Adipocyte (in vitro differentiated cells): ENCODE measurements around the gene GRK2.
A peak's percentile ranks its signal among the peaks of the same experiment; 100 is the strongest.

Source experiments
- DNase-seq: peaks from one replicate; pipeline ENCODE4 v3.0.0-alpha.2; 2015; ENCODE audit warnings: low read depth
- H3K27me3 ChIP-seq: replicated peaks from 2 replicates; pipeline ENCODE4 v1.7.0; 2013; ENCODE audit warnings: mild to moderate bottlenecking, low read length, moderate library complexity; ENCODE audit not compliant: control insufficient read depth, insufficient read depth
- H3K36me3 ChIP-seq: 2 replicates; pipeline ENCODE4 v1.7.0; 2013; ENCODE audit warnings: low read length, mild to moderate bottlenecking, moderate library complexity; ENCODE audit not compliant: control insufficient read depth, insufficient read depth, severe bottlenecking
- H3K4me1 ChIP-seq: 2 replicates; pipeline ENCODE4 v1.7.0; 2013; ENCODE audit warnings: mild to moderate bottlenecking, low read length, moderate library complexity; ENCODE audit not compliant: control insufficient read depth, insufficient read depth
- H3K4me3 ChIP-seq: 2 replicates; pipeline ENCODE4 v1.7.0; 2013; ENCODE audit warnings: mild to moderate bottlenecking, low read length, moderate library complexity
- H3K9ac ChIP-seq: 2 replicates; pipeline ENCODE4 v1.7.0; 2013; ENCODE audit warnings: mild to moderate bottlenecking, low read length, moderate library complexity
- H3K9me3 ChIP-seq: 2 replicates; pipeline ENCODE4 v1.7.0; 2013; ENCODE audit warnings: mild to moderate bottlenecking, low read length, moderate library complexity; ENCODE audit not compliant: control insufficient read depth

Gene GRK2

DNA sequence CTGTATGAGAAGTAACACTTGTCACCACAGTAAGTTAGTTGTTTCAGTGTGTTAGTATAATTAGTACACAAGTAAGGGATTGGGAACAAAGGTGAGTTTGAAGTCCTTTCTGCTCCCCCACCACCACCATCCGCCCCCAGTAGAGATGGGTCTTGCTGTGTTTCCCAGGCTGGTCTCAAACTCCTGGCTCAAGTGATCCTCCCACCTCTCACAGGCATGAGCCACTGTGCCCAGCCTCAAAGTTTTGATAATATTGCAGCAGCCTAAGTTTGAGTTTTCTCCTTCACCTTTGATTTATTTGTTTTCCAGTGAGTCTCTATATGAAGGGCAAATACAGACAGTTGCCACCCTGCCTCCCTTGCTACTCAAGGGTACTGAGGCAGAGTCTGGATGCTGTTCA lies 23.7 kb upstream of the GRK2 start:
- peak; percentile 5 for DNase-seq
- Histone ChIP-seq H3K9me3 (no peaks in the 10 kb centered on the region), H3K4me3 (peak overlapping the region; percentile 97), H3K36me3 (peaks cover 46% of the 10 kb centered on the region), H3K27me3 (no peaks in the 10 kb centered on the region), H3K9ac (peak overlapping the region; percentile 97), H3K4me1 (peaks cover 41% of the 10 kb centered on the region)

DNA sequence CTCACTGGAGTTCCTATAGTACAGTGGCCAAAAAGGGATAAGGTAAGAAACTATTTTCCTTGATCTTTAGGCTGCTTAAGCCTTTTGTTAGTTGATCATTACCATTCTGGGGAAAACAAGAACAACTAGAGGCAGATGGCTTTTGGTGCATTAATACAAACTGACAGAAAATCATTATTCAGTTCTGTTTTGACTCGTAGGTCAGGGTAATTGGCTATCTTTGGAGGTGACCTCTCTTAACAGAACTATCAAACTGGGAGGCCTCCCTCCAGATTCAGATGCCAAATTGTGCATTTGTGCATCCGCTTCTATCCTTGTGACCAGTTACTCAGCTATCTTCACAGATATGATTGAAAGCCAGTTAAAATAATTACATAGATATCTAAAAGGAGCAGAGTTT lies 23.2 kb upstream of the GRK2 start:
- DNase-seq, result no peak
- H3K4me1 ChIP-seq, result peaks cover 45% of the 10 kb centered on the region
- no peaks in the 10 kb centered on the region for H3K9me3 ChIP-seq
- peaks cover 51% of the 10 kb centered on the region for H3K36me3 ChIP-seq
- peak overlapping the region; percentile 97 for H3K9ac ChIP-seq
- peak overlapping the region; percentile 97 for H3K4me3 ChIP-seq
- no peaks in the 10 kb centered on the region for H3K27me3 ChIP-seq

DNA sequence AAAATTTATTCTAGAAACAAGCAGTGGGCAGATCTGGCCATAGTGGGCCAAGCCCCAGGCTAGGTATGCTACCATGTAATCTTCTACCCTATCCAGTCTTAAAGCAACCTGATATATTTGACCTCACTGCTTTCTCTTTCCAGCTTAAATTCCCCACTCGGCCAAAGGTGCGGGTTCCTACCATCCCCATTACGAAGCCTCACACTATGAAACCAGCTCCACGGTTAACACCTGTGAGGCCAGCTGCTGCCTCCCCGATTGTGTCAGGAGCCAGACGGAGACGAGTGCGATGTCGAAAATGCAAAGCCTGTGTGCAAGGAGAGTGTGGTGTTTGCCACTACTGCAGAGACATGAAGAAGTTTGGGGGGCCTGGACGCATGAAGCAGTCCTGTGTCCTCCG lies 21.2 kb upstream of the GRK2 start:
- Histone ChIP-seq H3K27me3 (no peaks in the 10 kb centered on the region), H3K4me1 (peaks cover 47% of the 10 kb centered on the region), H3K36me3 (peaks cover 71% of the 10 kb centered on the region), H3K4me3 (no peak overlapping the region), H3K9me3 (no peaks in the 10 kb centered on the region), H3K9ac (no peak overlapping the region)
- no peak for DNase-seq

DNA sequence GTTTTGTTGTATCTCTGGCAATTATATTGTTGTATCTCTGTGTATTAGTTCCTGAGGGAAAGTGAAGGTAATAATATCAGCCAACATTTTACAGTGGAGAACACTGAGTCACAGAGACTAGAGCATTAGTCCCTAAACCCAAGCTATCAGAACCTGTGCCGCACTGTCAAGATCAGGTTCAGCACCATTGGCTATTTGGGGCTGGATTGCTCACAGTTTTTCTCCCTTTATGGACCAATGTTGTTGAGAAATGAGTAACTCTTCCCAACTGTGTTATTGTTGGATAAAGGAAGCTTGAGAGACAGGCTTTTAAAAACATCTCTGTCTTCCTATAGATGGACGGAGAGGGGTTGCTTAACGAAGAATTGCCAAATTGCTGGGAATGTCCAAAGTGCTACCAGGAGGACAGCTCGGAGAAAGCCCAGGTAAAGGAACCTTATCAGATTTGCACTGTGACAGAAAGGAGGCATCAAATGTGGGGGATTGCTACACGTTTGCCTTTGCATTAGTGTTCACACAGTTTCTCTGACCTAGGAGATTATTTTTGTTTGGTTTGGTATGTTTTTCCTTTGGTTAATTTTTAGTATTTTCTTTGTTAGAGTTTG lies 18.2 kb upstream of the GRK2 start:
- Histone ChIP-seq H3K4me3 (no peak overlapping the region), H3K27me3 (no peaks in the 10 kb centered on the region), H3K9ac (no peak overlapping the region), H3K36me3 (peaks cover 98% of the 10 kb centered on the region), H3K9me3 (no peaks in the 10 kb centered on the region), H3K4me1 (peaks cover 29% of the 10 kb centered on the region)
- DNase-seq, result no peak

DNA sequence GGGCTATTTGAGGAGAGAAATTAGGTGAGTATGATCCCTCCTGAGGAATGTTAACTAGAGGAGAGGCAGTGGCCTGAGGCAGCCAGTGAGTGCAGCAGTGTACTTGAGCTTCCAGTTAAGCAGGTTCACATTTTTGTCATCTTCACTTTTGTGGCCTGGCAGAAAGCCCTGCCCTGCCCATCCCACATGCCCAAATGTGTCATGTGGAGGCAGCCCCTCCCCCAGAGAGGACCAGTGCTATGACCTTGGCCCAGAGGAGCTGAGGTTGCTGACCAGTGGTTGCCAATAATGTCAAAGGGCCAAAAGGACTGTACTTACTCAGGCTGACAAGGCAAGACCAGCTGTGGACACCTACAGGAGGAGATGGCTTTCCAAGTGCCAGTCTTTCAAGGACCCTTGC lies 17.6 kb upstream of the GRK2 start:
- H3K9me3 ChIP-seq, result no peaks in the 10 kb centered on the region
- peaks cover 98% of the 10 kb centered on the region for H3K36me3 ChIP-seq
- no peak overlapping the region for H3K4me3 ChIP-seq
- no peaks in the 10 kb centered on the region for H3K27me3 ChIP-seq
- no peak for DNase-seq
- peaks cover 24% of the 10 kb centered on the region for H3K4me1 ChIP-seq
- no peak overlapping the region for H3K9ac ChIP-seq

- peaks cover 98% of the 10 kb centered on the region for H3K36me3 ChIP-seq
- H3K9ac ChIP-seq, result no peak overlapping the region
- H3K4me1 ChIP-seq, result peaks cover 18% of the 10 kb centered on the region
- H3K9me3 ChIP-seq, result no peaks in the 10 kb centered on the region
- no peak for DNase-seq
- no peak overlapping the region for H3K4me3 ChIP-seq
- no peaks in the 10 kb centered on the region for H3K27me3 ChIP-seq
These were observed 15.9 kb upstream of the GRK2 start for GRCh38 chr11:67250059-67251043.

GRCh38 chr11:67251841-67252240 lies 14.4 kb upstream of the GRK2 start:
- Histone ChIP-seq H3K9me3 (no peaks in the 10 kb centered on the region), H3K4me3 (no peak overlapping the region), H3K36me3 (peaks cover 97% of the 10 kb centered on the region)

GRCh38 chr11:67252831-67253239 lies 13.4 kb upstream of the GRK2 start:
- H3K27me3 ChIP-seq, result no peaks in the 10 kb centered on the region
- peak; percentile 40 for DNase-seq
- no peaks in the 10 kb centered on the region for H3K9me3 ChIP-seq
- peaks cover 91% of the 10 kb centered on the region for H3K36me3 ChIP-seq
- H3K4me3 ChIP-seq, result no peak overlapping the region
- H3K9ac ChIP-seq, result no peak overlapping the region
- H3K4me1 ChIP-seq, result peaks cover 16% of the 10 kb centered on the region

More at GRCh38 chr11:67251841-67252240, 14.4 kb upstream of the GRK2 start:
- H3K27me3 ChIP-seq, result no peaks in the 10 kb centered on the region
- no peak for DNase-seq
- H3K9ac ChIP-seq, result no peak overlapping the region
- peaks cover 18% of the 10 kb centered on the region for H3K4me1 ChIP-seq

- Histone ChIP-seq H3K4me3 (no peak overlapping the region), H3K27me3 (no peaks in the 10 kb centered on the region), H3K36me3 (peaks cover 79% of the 10 kb centered on the region), H3K4me1 (peaks cover 4% of the 10 kb centered on the region), H3K9me3 (no peaks in the 10 kb centered on the region), H3K9ac (no peak overlapping the region)
- DNase-seq, result no peak
These were observed 12.2 kb upstream of the GRK2 start for GRCh38 chr11:67253872-67254624.

DNA sequence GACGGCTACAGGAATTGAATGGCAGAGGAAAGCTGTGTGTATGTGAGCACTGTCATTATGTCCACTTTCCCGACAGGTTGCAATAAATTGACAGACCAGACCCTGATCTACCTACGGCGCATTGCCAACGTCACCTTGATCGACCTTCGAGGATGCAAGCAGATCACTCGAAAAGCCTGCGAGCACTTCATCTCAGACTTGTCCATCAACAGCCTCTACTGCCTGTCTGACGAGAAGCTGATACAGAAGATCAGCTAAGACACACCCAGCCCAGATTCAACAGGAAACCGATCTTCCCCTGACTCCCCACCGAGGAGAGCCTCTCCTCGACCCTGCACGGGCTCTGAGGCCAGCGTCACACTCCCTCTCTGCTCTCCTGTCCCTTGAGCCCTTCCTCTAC lies 11.5 kb upstream of the GRK2 start:
- Histone ChIP-seq H3K4me3 (no peak overlapping the region), H3K4me1 (no peaks in the 10 kb centered on the region), H3K9ac (no peak overlapping the region), H3K36me3 (peaks cover 71% of the 10 kb centered on the region), H3K27me3 (no peaks in the 10 kb centered on the region), H3K9me3 (no peaks in the 10 kb centered on the region)
- DNase-seq, result no peak

- H3K27me3 ChIP-seq, result no peaks in the 10 kb centered on the region
- H3K36me3 ChIP-seq, result peaks cover 66% of the 10 kb centered on the region
- no peak for DNase-seq
- H3K9me3 ChIP-seq, result no peaks in the 10 kb centered on the region
- no peaks in the 10 kb centered on the region for H3K4me1 ChIP-seq
- no peak overlapping the region for H3K9ac ChIP-seq
- H3K4me3 ChIP-seq, result no peak overlapping the region
These were observed 10.9 kb upstream of the GRK2 start for GRCh38 chr11:67255353-67255752.
